GM23248 (cell line): Measurements from ENCODE around the gene LRRC8E.

Source experiments
- EZH2 ChIP-seq: fragments of 200-600 bp; sonication (generic); IDR thresholded peaks from 2 replicates; pipeline ENCODE4 v1.6.1; 2018; ENCODE audit warnings: antibody characterized with exemption, mild to moderate bottlenecking; ENCODE audit not compliant: insufficient read depth, poor library complexity, severe bottlenecking
- EZH2phosphoT487 ChIP-seq: fragments of 200-600 bp; sonication (generic); IDR thresholded peaks from 2 replicates; pipeline ENCODE4 v1.6.1; 2018; ENCODE audit warnings: antibody characterized with exemption, moderate library complexity, mild to moderate bottlenecking, low read depth; ENCODE audit not compliant: insufficient read depth

DNA sequence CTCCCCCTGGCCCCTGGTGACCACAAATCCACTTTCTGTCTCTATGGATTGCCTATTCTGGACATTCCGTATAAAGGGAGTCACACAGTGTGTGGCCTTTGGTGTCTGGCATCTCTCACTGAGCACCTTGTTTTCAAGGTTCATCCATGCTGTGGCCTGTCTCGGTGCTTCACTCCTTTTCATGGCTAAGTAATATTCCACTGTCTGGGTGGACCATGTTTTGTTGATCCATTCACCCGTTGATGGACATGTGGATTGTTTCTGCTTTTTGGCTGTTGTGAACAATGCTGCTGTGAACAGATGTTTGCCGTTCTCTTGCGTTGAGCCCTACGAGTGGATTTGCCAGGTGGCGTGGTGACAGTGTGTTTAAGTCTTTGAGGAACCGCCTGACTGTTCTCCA lies 47.7 kb upstream of the LRRC8E start:
- TF ChIP-seq EZH2 (no peak), EZH2phosphoT487 (no peak)
